ENCODE results near the gene NR3C2. TPM values are rescaled to one million over a fixed set of nuclear protein-coding genes. Genes with fewer than 3 reads are reported as not detected.

NR3C2 gene
- total RNA-seq, 1 experiment from 2014 or later = 0.96 TPM

GRCh38 chr4:148436512-148436911 is 5.7 kb downstream of the NR3C2 start:
- ChIA-PET CTCF (no interaction called here), POLR2A (ENCODE audit: unreplicated experiment) (no interaction called here)
- BruUV-seq (replicated peaks) = no TSS peak
- DNase-seq = no peak
- H3K4me3 ChIP-seq = no peak overlapping the region
- intact Hi-C loops (cut with micrococcal nuclease; ENCODE audit: unreplicated experiment) = no loop called here
- no peaks in the 10 kb centered on the region for H3F3A ChIP-seq (ENCODE audit: insufficient read depth, low read depth)
- H3K4me2 ChIP-seq = no peak overlapping the region
- H2AFZ ChIP-seq = no peak overlapping the region
- no peaks in the 10 kb centered on the region for H3K27me3 ChIP-seq (ENCODE audit: insufficient read depth, low read depth)
- no peaks in the 10 kb centered on the region for H3K36me3 ChIP-seq (ENCODE audit: low read depth)
- H3K27ac ChIP-seq = no peak overlapping the region
- TF ChIP-seq EZH2 (IDR thresholded peaks at IDR 0.05; ENCODE audit: low read depth) = no peak
- TF ChIP-seq CTCF (conservative IDR thresholded peaks at IDR 0.05) = no peak
- no peaks in the 10 kb centered on the region for H3K9me2 ChIP-seq (ENCODE audit: insufficient read depth)
- 0 out of 2 replicates have a peak, but pooled peaks cover 5% of the 10 kb centered on the region for H3K4me1 ChIP-seq (replicated peaks; ENCODE audit: insufficient read depth)
- H3K9me3 ChIP-seq (ENCODE audit: insufficient read depth, low read depth) = no peaks in the 10 kb centered on the region
- no peaks in the 10 kb centered on the region for H3K79me2 ChIP-seq (ENCODE audit: low read depth)
- H4K20me1 ChIP-seq (ENCODE audit: insufficient read depth) = no peaks in the 10 kb centered on the region

GRCh38 chr4:148435654-148436406 is 6.4 kb downstream of the NR3C2 start:
- Histone ChIP-seq H3K4me1 (replicated peaks; ENCODE audit: insufficient read depth) (no peaks in the 10 kb centered on the region), H3K4me2 (no peak overlapping the region), H4K20me1 (ENCODE audit: insufficient read depth) (no peaks in the 10 kb centered on the region), H3K27me3 (ENCODE audit: insufficient read depth, low read depth) (no peaks in the 10 kb centered on the region), H2AFZ (no peak overlapping the region), H3K79me2 (ENCODE audit: low read depth) (no peaks in the 10 kb centered on the region), H3K9me2 (ENCODE audit: insufficient read depth) (no peaks in the 10 kb centered on the region), H3K27ac (no peak overlapping the region), H3K9me3 (ENCODE audit: insufficient read depth, low read depth) (no peaks in the 10 kb centered on the region), H3K4me3 (no peak overlapping the region), H3F3A (ENCODE audit: insufficient read depth, low read depth) (no peaks in the 10 kb centered on the region), H3K36me3 (ENCODE audit: low read depth) (no peaks in the 10 kb centered on the region)
- ChIA-PET POLR2A (ENCODE audit: unreplicated experiment) (no interaction called here), CTCF (interaction anchor here (0.5 kb wide), 1 partner anchor 667 kb away, joined by 4 read pairs; no protein-coding TSS in a partner anchor)
- BruUV-seq (replicated peaks) = no TSS peak
- intact Hi-C loops (cut with micrococcal nuclease; ENCODE audit: unreplicated experiment) = no loop called here
- DNase-seq = no peak
- TF ChIP-seq CTCF (conservative IDR thresholded peaks at IDR 0.05) (no peak), EZH2 (IDR thresholded peaks at IDR 0.05; ENCODE audit: low read depth) (no peak)

GRCh38 chr4:148434075-148434773 is 8.0 kb downstream of the NR3C2 start:
- H3K79me2 ChIP-seq (ENCODE audit: low read depth) = no peaks in the 10 kb centered on the region
- no peak overlapping the region for H3K27ac ChIP-seq
- ChIA-PET POLR2A (ENCODE audit: unreplicated experiment) (no interaction called here), CTCF (no interaction called here)
- no peak overlapping the region for H3K4me3 ChIP-seq
- H3K9me3 ChIP-seq (ENCODE audit: insufficient read depth, low read depth) = no peaks in the 10 kb centered on the region
- no peak overlapping the region for H3K4me2 ChIP-seq
- no peak for TF ChIP-seq CTCF (conservative IDR thresholded peaks at IDR 0.05)
- no peak for DNase-seq
- no peaks in the 10 kb centered on the region for H4K20me1 ChIP-seq (ENCODE audit: insufficient read depth)
- no peaks in the 10 kb centered on the region for H3F3A ChIP-seq (ENCODE audit: insufficient read depth, low read depth)
- H3K4me1 ChIP-seq (replicated peaks; ENCODE audit: insufficient read depth) = no peaks in the 10 kb centered on the region
- intact Hi-C loops (cut with micrococcal nuclease; ENCODE audit: unreplicated experiment) = no loop called here
- no peaks in the 10 kb centered on the region for H3K27me3 ChIP-seq (ENCODE audit: insufficient read depth, low read depth)
- H3K9me2 ChIP-seq (ENCODE audit: insufficient read depth) = no peaks in the 10 kb centered on the region
- no TSS peak for BruUV-seq (replicated peaks)
- no peaks in the 10 kb centered on the region for H3K36me3 ChIP-seq (ENCODE audit: low read depth)
- no peak overlapping the region for H2AFZ ChIP-seq

All from PC-9 (cell line).